ENCODE data around the gene TMEM250. TPM values are rescaled to one million over a fixed set of nuclear protein-coding genes. Genes with fewer than 3 reads are reported as not detected.

Gene TMEM250
- total RNA-seq, 4 donors from 2014 or later, result 25.7 to 46.9 (median 41.5) TPM

DNA sequence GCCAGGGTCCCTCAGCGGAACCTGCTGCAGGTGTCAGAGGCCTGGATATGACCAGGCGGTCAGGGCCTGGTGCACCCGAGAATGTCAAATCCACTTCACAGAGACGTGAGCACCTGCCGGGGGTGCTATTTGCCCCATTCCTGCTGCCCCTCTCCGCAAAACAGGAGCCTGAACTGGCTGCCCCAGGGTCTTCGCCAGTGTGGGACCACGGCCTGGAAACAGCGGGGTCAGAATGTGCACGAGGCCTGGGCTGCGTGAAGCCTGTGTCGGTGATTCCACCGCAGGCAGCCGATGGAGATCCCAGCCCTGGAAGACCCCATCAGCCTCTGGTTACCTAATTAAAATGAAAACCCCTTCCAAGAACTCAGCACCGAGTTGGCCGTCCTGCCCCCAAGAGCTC is 41.2 kb upstream of the TMEM250 start:
- H3K36me3 ChIP-seq, result no peaks in the 10 kb centered on the region
- intact Hi-C loops (cut with DNase I; ENCODE audit: low total_unique reads) (no loop called here), in situ Hi-C loops (cut with MboI; ENCODE audit: low sequenced_read_pairs in 4 of 4) (loop anchor here in 1 of 4 donors (25.0 kb wide), 1 partner anchor 127 kb away; no protein-coding TSS in a partner anchor)
- H3K4me3 ChIP-seq, result no peak overlapping the region
- no peak for TF ChIP-seq POLR2A (IDR thresholded peaks at IDR 0.05)
- TF ChIP-seq CTCF (IDR thresholded peaks at IDR 0.05 in 4 of 5, conservative IDR thresholded peaks at IDR 0.05 in 1 of 5), result no peak
- no peaks in the 10 kb centered on the region for H3K9me3 ChIP-seq
- peaks cover 28 to 45% (median 29%) of the 10 kb centered on the region in 3 donors for H3K27me3 ChIP-seq
- H3K27ac ChIP-seq, result no peak overlapping the region
- DNase-seq (no peak), ATAC-seq (no peak)
- no peaks in the 10 kb centered on the region for H3K4me1 ChIP-seq

DNA sequence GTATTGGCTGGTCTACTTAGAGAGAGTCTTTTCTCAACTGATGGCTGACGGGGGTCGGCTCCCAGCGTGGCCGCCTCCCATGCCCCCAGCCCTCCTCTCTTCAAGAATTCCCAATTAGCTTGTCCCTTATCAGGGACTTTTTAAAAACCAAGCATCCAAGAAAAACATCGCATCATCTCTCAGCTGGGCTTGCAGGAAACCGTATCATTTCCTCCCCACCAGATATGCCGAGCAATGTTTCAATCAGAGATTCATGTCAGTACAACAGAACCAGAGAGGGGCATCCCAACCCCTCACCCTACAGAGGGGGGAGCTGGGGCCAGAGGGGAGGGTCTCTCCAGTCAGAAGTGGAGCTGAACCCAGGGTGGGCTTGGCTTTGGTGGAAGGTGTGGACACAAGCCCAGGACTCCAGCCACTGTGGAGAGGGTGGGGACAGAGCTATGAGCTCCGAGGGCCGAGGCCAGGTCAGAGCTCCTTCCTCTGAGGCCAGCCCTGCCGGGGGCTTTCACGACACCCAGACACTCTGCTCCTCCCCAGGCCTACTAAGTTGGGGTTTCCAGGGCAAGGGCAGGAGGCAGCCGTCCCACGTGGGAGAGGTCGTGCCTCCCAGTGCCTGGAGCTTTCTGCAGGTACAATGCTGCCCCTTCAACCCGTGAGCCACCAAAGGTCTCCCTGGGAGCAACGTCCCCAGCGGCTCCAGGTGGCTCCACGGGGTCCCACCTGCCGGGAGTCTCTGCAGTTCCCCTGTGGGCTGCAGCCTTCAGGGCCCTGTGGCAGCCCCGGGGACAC is 39.0 kb upstream of the TMEM250 start:
- Histone ChIP-seq H3K9me3 (no peaks in the 10 kb centered on the region), H3K27me3 (peaks cover 33 to 37% (median 33%) of the 10 kb centered on the region in 3 donors), H3K4me1 (no peaks in the 10 kb centered on the region), H3K36me3 (no peaks in the 10 kb centered on the region), H3K4me3 (no peak overlapping the region), H3K27ac (no peak overlapping the region)
- in situ Hi-C loops (cut with MboI; ENCODE audit: low sequenced_read_pairs in 4 of 4), result loop anchor here in 1 of 4 donors (25.0 kb wide), 1 partner anchor 130 kb away; no protein-coding TSS in a partner anchor
- no peak for DNase-seq
- TF ChIP-seq POLR2A (IDR thresholded peaks at IDR 0.05) (no peak), CTCF (IDR thresholded peaks at IDR 0.05 in 4 of 5, conservative IDR thresholded peaks at IDR 0.05 in 1 of 5) (no peak)
- intact Hi-C loops (cut with DNase I; ENCODE audit: low total_unique reads), result no loop called here
- ATAC-seq, result no peak

GRCh38 chr9:136156209-136157120 is 37.8 kb upstream of the TMEM250 start:
- no peaks in the 10 kb centered on the region for H3K36me3 ChIP-seq
- in situ Hi-C loops (cut with MboI; ENCODE audit: low sequenced_read_pairs in 4 of 4) (loop anchor here in 1 of 4 donors (25.0 kb wide), 1 partner anchor 131 kb away; no protein-coding TSS in a partner anchor), intact Hi-C loops (cut with DNase I; ENCODE audit: low total_unique reads) (no loop called here)
- no peak overlapping the region for H3K4me3 ChIP-seq
- TF ChIP-seq CTCF (IDR thresholded peaks at IDR 0.05 in 4 of 5, conservative IDR thresholded peaks at IDR 0.05 in 1 of 5) (no peak), POLR2A (IDR thresholded peaks at IDR 0.05) (no peak)
- DNase-seq, result no peak
- no peaks in the 10 kb centered on the region for H3K9me3 ChIP-seq
- H3K27ac ChIP-seq, result no peak overlapping the region
- no peaks in the 10 kb centered on the region for H3K4me1 ChIP-seq
- H3K27me3 ChIP-seq, result peaks cover 27 to 30% (median 29%) of the 10 kb centered on the region in 3 donors
- no peak for ATAC-seq

DNA sequence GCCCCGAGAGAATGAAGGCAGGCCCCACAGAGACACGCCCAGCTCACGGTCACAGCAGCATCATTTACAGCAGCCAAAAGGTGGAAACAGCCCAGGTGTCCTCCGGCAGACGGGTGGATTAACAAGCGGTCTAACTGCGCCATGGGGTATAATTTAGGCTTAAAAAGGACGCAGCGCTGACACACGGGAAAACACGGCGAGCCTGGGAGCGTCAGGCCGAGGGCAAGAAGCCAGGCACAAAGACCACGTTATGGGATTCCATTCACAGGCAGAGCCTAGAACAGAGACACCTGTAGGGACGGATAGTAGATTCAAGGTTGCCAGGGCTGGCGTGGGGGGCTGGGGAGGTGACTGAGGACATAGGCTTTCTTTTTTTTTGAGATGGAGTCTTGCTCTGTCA is 36.9 kb upstream of the TMEM250 start:
- H3K27ac ChIP-seq, result no peak overlapping the region
- H3K4me1 ChIP-seq, result no peaks in the 10 kb centered on the region
- TF ChIP-seq CTCF (IDR thresholded peaks at IDR 0.05 in 4 of 5, conservative IDR thresholded peaks at IDR 0.05 in 1 of 5) (no peak), POLR2A (IDR thresholded peaks at IDR 0.05) (no peak)
- H3K27me3 ChIP-seq, result peaks cover 27 to 30% (median 29%) of the 10 kb centered on the region in 3 donors
- H3K9me3 ChIP-seq, result no peaks in the 10 kb centered on the region
- in situ Hi-C loops (cut with MboI; ENCODE audit: low sequenced_read_pairs in 4 of 4), result loop anchor here in 1 of 4 donors (25.0 kb wide), 1 partner anchor 132 kb away; no protein-coding TSS in a partner anchor
- DNase-seq (no peak), ATAC-seq (no peak)
- H3K36me3 ChIP-seq, result no peaks in the 10 kb centered on the region
- intact Hi-C loops (cut with DNase I; ENCODE audit: low total_unique reads), result no loop called here
- H3K4me3 ChIP-seq, result no peak overlapping the region

Data from gastrocnemius medialis (tissue), 4 donors.